ENCODE results near the gene DCUN1D3. TPM values are rescaled to one million over a fixed set of nuclear protein-coding genes. Genes with fewer than 3 reads are reported as not detected.

DCUN1D3 gene
- total and polyA plus RNA-seq, 2 donors (not counting 1 experiment from before 2014, with no cell fraction given) = 20.4 to 42.8 TPM

DNA sequence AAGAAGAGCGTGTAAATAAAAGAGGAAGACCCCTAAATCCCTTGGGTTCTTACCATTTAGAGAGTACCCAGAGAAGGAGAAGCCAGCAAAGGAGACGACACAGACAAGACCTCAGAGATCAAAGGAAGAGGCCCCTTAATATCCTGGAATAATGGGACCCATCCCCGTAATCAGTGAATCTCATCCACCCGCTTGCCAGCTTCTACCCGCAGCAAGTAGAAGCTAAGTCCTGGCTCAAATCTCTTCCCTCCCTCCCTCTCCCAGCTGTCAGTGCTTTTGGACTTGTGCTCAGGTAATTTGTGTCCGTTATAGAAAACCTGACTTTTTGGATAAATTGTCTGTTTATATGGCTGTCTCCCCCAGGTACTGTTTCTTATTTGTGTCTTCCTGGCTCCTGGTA is 2.3 kb upstream of the DCUN1D3 start:
- Histone ChIP-seq H3K4me3 (replicated peaks in 1 of 4; ENCODE audit: control extremely low read depth in 1 of 4, insufficient read depth in 1 of 4, low read depth in 3 of 4, low read length in 4 of 4) (no peak overlapping the region), H3K27me3 (ENCODE audit: control insufficient read depth, insufficient read depth, low read length) (no peaks in the 10 kb centered on the region), H3K36me3 (ENCODE audit: control insufficient read depth, insufficient read depth, low read length) (no peaks in the 10 kb centered on the region), H3K4me1 (ENCODE audit: control insufficient read depth, extremely low read depth, insufficient read depth, low read length) (peaks cover 49% of the 10 kb centered on the region), H3K9ac (ENCODE audit: insufficient read depth, low read length) (no peak overlapping the region), H3K79me2 (ENCODE audit: control insufficient read depth, insufficient read depth, low read length) (peaks cover 51% of the 10 kb centered on the region), H3K4me2 (ENCODE audit: extremely low read depth, insufficient read depth, low read length) (no peak overlapping the region), H4K20me1 (ENCODE audit: control insufficient read depth, extremely low read depth, insufficient read depth, low read length) (no peaks in the 10 kb centered on the region), H3K9me3 (ENCODE audit: control insufficient read depth, insufficient read depth, low read depth, low read length) (no peaks in the 10 kb centered on the region), H3K27ac (ENCODE audit: insufficient read depth, low read length) (peak overlapping the region; percentile 99), H2AFZ (ENCODE audit: low read length) (no peak overlapping the region)
- TF ChIP-seq EZH2 (IDR thresholded peaks at IDR 0.05; ENCODE audit: low read length, missing control alignments) = no peak
- TF ChIP-seq, protein P1, sequence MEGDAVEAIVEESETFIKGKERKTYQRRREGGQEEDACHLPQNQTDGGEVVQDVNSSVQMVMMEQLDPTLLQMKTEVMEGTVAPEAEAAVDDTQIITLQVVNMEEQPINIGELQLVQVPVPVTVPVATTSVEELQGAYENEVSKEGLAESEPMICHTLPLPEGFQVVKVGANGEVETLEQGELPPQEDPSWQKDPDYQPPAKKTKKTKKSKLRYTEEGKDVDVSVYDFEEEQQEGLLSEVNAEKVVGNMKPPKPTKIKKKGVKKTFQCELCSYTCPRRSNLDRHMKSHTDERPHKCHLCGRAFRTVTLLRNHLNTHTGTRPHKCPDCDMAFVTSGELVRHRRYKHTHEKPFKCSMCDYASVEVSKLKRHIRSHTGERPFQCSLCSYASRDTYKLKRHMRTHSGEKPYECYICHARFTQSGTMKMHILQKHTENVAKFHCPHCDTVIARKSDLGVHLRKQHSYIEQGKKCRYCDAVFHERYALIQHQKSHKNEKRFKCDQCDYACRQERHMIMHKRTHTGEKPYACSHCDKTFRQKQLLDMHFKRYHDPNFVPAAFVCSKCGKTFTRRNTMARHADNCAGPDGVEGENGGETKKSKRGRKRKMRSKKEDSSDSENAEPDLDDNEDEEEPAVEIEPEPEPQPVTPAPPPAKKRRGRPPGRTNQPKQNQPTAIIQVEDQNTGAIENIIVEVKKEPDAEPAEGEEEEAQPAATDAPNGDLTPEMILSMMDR (conservative IDR thresholded peaks at IDR 0.05 in 1 of 2, IDR thresholded peaks at IDR 0.05 in 1 of 2; ENCODE audit: low read depth in 1 of 2, low read length in 2 of 2) = no peak
- DNase-seq (ENCODE audit: low read depth in 2 of 2) = no peak

DNA sequence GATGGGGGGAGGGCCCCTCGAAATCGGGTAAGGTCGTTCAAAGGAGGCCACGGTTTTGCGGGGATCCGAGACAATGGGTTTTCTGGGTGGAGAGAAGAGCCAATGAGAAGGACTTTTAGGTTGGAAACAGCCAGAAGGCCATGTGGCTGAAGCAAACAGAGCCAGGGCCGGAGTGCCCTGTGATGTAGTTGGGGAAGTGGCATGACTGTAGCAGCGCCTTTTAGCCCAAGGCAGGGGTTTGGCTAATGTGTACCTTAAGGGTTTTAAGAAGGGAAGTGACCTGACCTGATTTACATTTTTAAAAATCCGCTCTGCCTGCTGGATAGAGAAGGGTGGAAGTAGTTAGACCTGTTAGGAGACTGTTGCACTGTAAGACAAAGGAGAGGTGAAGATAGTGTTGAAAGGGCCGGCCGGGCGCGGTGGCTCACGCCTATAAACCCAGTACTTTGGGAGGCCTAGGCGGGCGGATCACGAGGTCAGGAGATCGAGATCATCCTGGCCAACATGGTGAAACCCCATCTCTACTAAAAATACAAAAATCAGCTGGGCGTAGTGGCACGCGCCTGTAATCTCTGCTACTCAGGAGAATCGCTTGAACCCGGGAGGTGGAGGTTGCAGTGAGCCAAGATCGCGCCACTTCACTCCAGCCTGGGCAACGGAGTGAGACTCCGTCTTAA is 1.4 kb upstream of the DCUN1D3 start:
- Histone ChIP-seq H3K4me2 (ENCODE audit: extremely low read depth, insufficient read depth, low read length) (peak overlapping the region; percentile 99), H4K20me1 (ENCODE audit: control insufficient read depth, extremely low read depth, insufficient read depth, low read length) (no peaks in the 10 kb centered on the region), H3K36me3 (ENCODE audit: control insufficient read depth, insufficient read depth, low read length) (no peaks in the 10 kb centered on the region), H3K79me2 (ENCODE audit: control insufficient read depth, insufficient read depth, low read length) (peaks cover 59% of the 10 kb centered on the region), H3K9ac (ENCODE audit: insufficient read depth, low read length) (peak overlapping the region; percentile 98), H3K4me3 (replicated peaks in 1 of 4; ENCODE audit: control extremely low read depth in 1 of 4, insufficient read depth in 1 of 4, low read depth in 3 of 4, low read length in 4 of 4) (peak overlapping the region; percentile 66 to 97 (median 80)), H3K4me1 (ENCODE audit: control insufficient read depth, extremely low read depth, insufficient read depth, low read length) (peaks cover 42% of the 10 kb centered on the region), H3K27me3 (ENCODE audit: control insufficient read depth, insufficient read depth, low read length) (no peaks in the 10 kb centered on the region), H3K27ac (ENCODE audit: insufficient read depth, low read length) (peak overlapping the region; percentile 99), H3K9me3 (ENCODE audit: control insufficient read depth, insufficient read depth, low read depth, low read length) (no peaks in the 10 kb centered on the region), H2AFZ (ENCODE audit: low read length) (no peak overlapping the region)
- TF ChIP-seq, protein P1 (conservative IDR thresholded peaks at IDR 0.05 in 1 of 2, IDR thresholded peaks at IDR 0.05 in 1 of 2; ENCODE audit: low read depth in 1 of 2, low read length in 2 of 2) = no peak
- no peak for TF ChIP-seq EZH2 (IDR thresholded peaks at IDR 0.05; ENCODE audit: low read length, missing control alignments)
- peak; percentile 60 to 66 for DNase-seq (ENCODE audit: low read depth in 2 of 2)

DNA sequence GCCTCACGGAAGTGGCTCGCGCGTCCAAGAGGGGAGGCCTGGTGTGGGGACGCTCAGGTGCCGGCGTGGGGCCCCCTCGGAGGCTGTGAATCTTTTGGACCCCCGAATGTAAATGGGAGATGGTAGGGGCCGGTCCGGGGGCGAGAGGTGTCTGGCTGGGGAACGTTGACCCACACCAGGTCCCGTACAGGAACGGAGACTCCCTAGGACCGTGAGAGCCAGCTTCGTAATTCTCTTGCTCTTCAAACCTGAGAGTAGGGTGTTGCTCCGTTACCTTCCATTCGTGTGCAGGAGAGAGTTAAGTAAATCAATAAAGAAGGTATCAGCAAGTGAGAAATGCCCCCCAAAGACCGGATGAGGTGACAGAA is 894 bp upstream of the DCUN1D3 start:
- no peak overlapping the region for H2AFZ ChIP-seq (ENCODE audit: low read length)
- H3K4me3 ChIP-seq (replicated peaks in 1 of 4; ENCODE audit: control extremely low read depth in 1 of 4, insufficient read depth in 1 of 4, low read depth in 3 of 4, low read length in 4 of 4) = peak overlapping the region; percentile 66 to 97 (median 80)
- H3K9me3 ChIP-seq (ENCODE audit: control insufficient read depth, insufficient read depth, low read depth, low read length) = no peaks in the 10 kb centered on the region
- H3K9ac ChIP-seq (ENCODE audit: insufficient read depth, low read length) = peak overlapping the region; percentile 98
- TF ChIP-seq, protein P1 (conservative IDR thresholded peaks at IDR 0.05 in 1 of 2, IDR thresholded peaks at IDR 0.05 in 1 of 2; ENCODE audit: low read depth in 1 of 2, low read length in 2 of 2) = no peak
- peaks cover 64% of the 10 kb centered on the region for H3K79me2 ChIP-seq (ENCODE audit: control insufficient read depth, insufficient read depth, low read length)
- H3K27me3 ChIP-seq (ENCODE audit: control insufficient read depth, insufficient read depth, low read length) = no peaks in the 10 kb centered on the region
- peaks cover 40% of the 10 kb centered on the region for H3K4me1 ChIP-seq (ENCODE audit: control insufficient read depth, extremely low read depth, insufficient read depth, low read length)
- no peaks in the 10 kb centered on the region for H4K20me1 ChIP-seq (ENCODE audit: control insufficient read depth, extremely low read depth, insufficient read depth, low read length)
- DNase-seq (ENCODE audit: low read depth in 2 of 2) = no peak
- peak overlapping the region; percentile 99 for H3K27ac ChIP-seq (ENCODE audit: insufficient read depth, low read length)
- H3K36me3 ChIP-seq (ENCODE audit: control insufficient read depth, insufficient read depth, low read length) = no peaks in the 10 kb centered on the region
- H3K4me2 ChIP-seq (ENCODE audit: extremely low read depth, insufficient read depth, low read length) = peak overlapping the region; percentile 99

All from fibroblast of lung (primary cell).